Muscle layer of colon (tissue), 2 donors: Measurements from ENCODE around the gene MS4A12.
"Not testable (repeated sequence)": the region's sequence is repeated elsewhere in the genome, so short reads cannot be mapped to it uniquely, and the experiment has no call there.

Experiments
- H3K27ac ChIP-seq: one replicate; pipeline ENCODE4 v1.7.0; 2013; ENCODE audit warnings: low read depth, mild to moderate bottlenecking, low read length, moderate library complexity
- H3K27me3 ChIP-seq, 2 donors: one replicate each; pipeline ENCODE4 v1.7.0; 2013; ENCODE audit warnings: low read length in 2 of 2, mild to moderate bottlenecking in 2 of 2; ENCODE audit not compliant: insufficient read depth in 2 of 2, control insufficient read depth in 1 of 2
- H3K36me3 ChIP-seq: one replicate; pipeline ENCODE4 v1.7.0; 2013; ENCODE audit warnings: mild to moderate bottlenecking, low read length; ENCODE audit not compliant: insufficient read depth
- H3K4me1 ChIP-seq: one replicate; pipeline ENCODE4 v1.7.0; 2013; ENCODE audit warnings: mild to moderate bottlenecking, low read length; ENCODE audit not compliant: insufficient read depth
- H3K4me3 ChIP-seq, 2 donors: one replicate each; pipeline ENCODE4 v1.7.0; 2013; ENCODE audit warnings: low read length in 2 of 2, low read depth in 1 of 2, mild to moderate bottlenecking in 1 of 2, moderate library complexity in 1 of 2
- H3K9ac ChIP-seq: one replicate; pipeline ENCODE4 v1.7.0; 2013; ENCODE audit warnings: low read length
- H3K9me3 ChIP-seq: one replicate; pipeline ENCODE4 v1.7.0; 2013; ENCODE audit warnings: mild to moderate bottlenecking, low read length
- donor health status: abdominal sarcoma.
- donor health status: Adenocarcinoma of cecum.

MS4A12 gene

GRCh38 chr11:60492488-60493009, at the start of gene MS4A12:
Gene MS4A12 (plus strand): TSS chr11:60492778. CDS start chr11:60497319, 4,541 bp downstream.
- no peak within 1 kb of the TSS for H3K9ac ChIP-seq
- no peak within 1 kb of the TSS for H3K4me3 ChIP-seq
- H3K36me3 ChIP-seq, result no peaks in the 10 kb centered on the region
- no peaks in the 10 kb centered on the region for H3K4me1 ChIP-seq
- H3K27me3 ChIP-seq, result no peaks in the 10 kb centered on the region
- no peak within 1 kb of the TSS for H3K27ac ChIP-seq
- H3K9me3 ChIP-seq, result no peaks in the 10 kb centered on the region

GRCh38 chr11:60447070-60447469, 45.5 kb upstream of the MS4A12 start:
- Histone ChIP-seq H3K4me3 (no peak overlapping the region), H3K4me1 (no peaks in the 10 kb centered on the region), H3K36me3 (no peaks in the 10 kb centered on the region), H3K27me3 (no peaks in the 10 kb centered on the region), H3K9me3 (no peaks in the 10 kb centered on the region), H3K27ac (no peak overlapping the region), H3K9ac (no peak overlapping the region)

- Histone ChIP-seq H3K9ac (no peak overlapping the region), H3K27ac (no peak overlapping the region), H3K9me3 (no peaks in the 10 kb centered on the region), H3K36me3 (no peaks in the 10 kb centered on the region), H3K4me3 (no peak overlapping the region), H3K27me3 (no peaks in the 10 kb centered on the region), H3K4me1 (no peaks in the 10 kb centered on the region)
These were observed 44.7 kb upstream of the MS4A12 start for GRCh38 chr11:60447846-60448245.

- not testable (repeated sequence) for H3K4me1 ChIP-seq, H3K36me3 ChIP-seq, H3K9ac ChIP-seq, H3K9me3 ChIP-seq, H3K4me3 ChIP-seq, H3K27me3 ChIP-seq, H3K27ac ChIP-seq
These were observed 41.4 kb upstream of the MS4A12 start for GRCh38 chr11:60451185-60451584.

GRCh38 chr11:60454212-60454611, 38.4 kb upstream of the MS4A12 start:
- Histone ChIP-seq H3K9ac (no peak overlapping the region), H3K4me3 (no peak overlapping the region), H3K27me3 (no peaks in the 10 kb centered on the region), H3K9me3 (no peaks in the 10 kb centered on the region), H3K27ac (no peak overlapping the region), H3K4me1 (no peaks in the 10 kb centered on the region), H3K36me3 (no peaks in the 10 kb centered on the region)

GRCh38 chr11:60455531-60456042, 37.0 kb upstream of the MS4A12 start, which contains the start of gene MS4A1:
Gene MS4A1 (plus strand): TSS chr11:60455847. CDS start chr11:60462375, 6,528 bp downstream.
- no peaks in the 10 kb centered on the region for H3K4me1 ChIP-seq
- H3K36me3 ChIP-seq, result no peaks in the 10 kb centered on the region
- no peaks in the 10 kb centered on the region for H3K27me3 ChIP-seq
- no peak within 1 kb of the TSS for H3K27ac ChIP-seq
- no peaks in the 10 kb centered on the region for H3K9me3 ChIP-seq
- no peak within 1 kb of the TSS for H3K9ac ChIP-seq
- no peak within 1 kb of the TSS for H3K4me3 ChIP-seq

GRCh38 chr11:60457576-60457975, 35.0 kb upstream of the MS4A12 start:
- Histone ChIP-seq H3K27me3 (no peaks in the 10 kb centered on the region), H3K9ac (no peak overlapping the region), H3K27ac (no peak overlapping the region), H3K9me3 (no peaks in the 10 kb centered on the region), H3K4me1 (no peaks in the 10 kb centered on the region), H3K4me3 (no peak overlapping the region), H3K36me3 (no peaks in the 10 kb centered on the region)

GRCh38 chr11:60459345-60459744, 33.2 kb upstream of the MS4A12 start:
- Histone ChIP-seq H3K27ac (no peak overlapping the region), H3K27me3 (no peaks in the 10 kb centered on the region)

GRCh38 chr11:60468829-60469228, 23.7 kb upstream of the MS4A12 start:
- no peaks in the 10 kb centered on the region for H3K27me3 ChIP-seq
- no peak overlapping the region for H3K27ac ChIP-seq
- H3K9ac ChIP-seq, result no peak overlapping the region
- H3K4me3 ChIP-seq, result no peak overlapping the region
- H3K36me3 ChIP-seq, result no peaks in the 10 kb centered on the region
- H3K9me3 ChIP-seq, result no peaks in the 10 kb centered on the region
- no peaks in the 10 kb centered on the region for H3K4me1 ChIP-seq

More at GRCh38 chr11:60459345-60459744, 33.2 kb upstream of the MS4A12 start:
- no peaks in the 10 kb centered on the region for H3K4me1 ChIP-seq
- no peak overlapping the region for H3K4me3 ChIP-seq
- no peak overlapping the region for H3K9ac ChIP-seq
- H3K9me3 ChIP-seq, result no peaks in the 10 kb centered on the region
- H3K36me3 ChIP-seq, result no peaks in the 10 kb centered on the region

GRCh38 chr11:60469723-60470122, 22.9 kb upstream of the MS4A12 start:
- Histone ChIP-seq H3K27me3 (no peaks in the 10 kb centered on the region), H3K36me3 (no peaks in the 10 kb centered on the region), H3K9me3 (no peaks in the 10 kb centered on the region), H3K4me3 (no peak overlapping the region), H3K27ac (no peak overlapping the region), H3K4me1 (no peaks in the 10 kb centered on the region), H3K9ac (no peak overlapping the region)

GRCh38 chr11:60477035-60477445, 15.5 kb upstream of the MS4A12 start:
- Histone ChIP-seq H3K27me3 (no peaks in the 10 kb centered on the region), H3K9ac (no peak overlapping the region), H3K4me3 (no peak overlapping the region), H3K36me3 (no peaks in the 10 kb centered on the region), H3K4me1 (no peaks in the 10 kb centered on the region), H3K9me3 (no peaks in the 10 kb centered on the region), H3K27ac (no peak overlapping the region)

GRCh38 chr11:60482361-60482760, 10.2 kb upstream of the MS4A12 start:
- H3K36me3 ChIP-seq, result no peaks in the 10 kb centered on the region
- no peaks in the 10 kb centered on the region for H3K9me3 ChIP-seq
- H3K27ac ChIP-seq, result no peak overlapping the region
- no peaks in the 10 kb centered on the region for H3K4me1 ChIP-seq
- H3K9ac ChIP-seq, result no peak overlapping the region
- no peaks in the 10 kb centered on the region for H3K27me3 ChIP-seq
- H3K4me3 ChIP-seq, result no peak overlapping the region
